Suprapubic skin (tissue), 4 donors: ENCODE results near the gene TBRG1. TPM values are rescaled to one million over a fixed set of nuclear protein-coding genes. Genes with fewer than 3 reads are reported as not detected.

Experiments
- DNase-seq, 2 donors: peaks; one replicate each; pipeline ENCODE4 v3.0.0-alpha.2; 2019; ENCODE audit warnings: low spot score in 2 of 2
- H3K27ac ChIP-seq: fragments of 200-600 bp; sonication (generic); one replicate; pipeline ENCODE4 v1.5.1; 2019
- H3K27me3 ChIP-seq: fragments of 200-600 bp; sonication (generic); one replicate; pipeline ENCODE4 v1.5.1; 2019
- H3K36me3 ChIP-seq: fragments of 200-600 bp; sonication (generic); one replicate; pipeline ENCODE4 v1.5.1; 2019
- H3K4me1 ChIP-seq: fragments of 200-600 bp; sonication (generic); one replicate; pipeline ENCODE4 v1.5.1; 2019
- H3K4me3 ChIP-seq: fragments of 200-600 bp; sonication (generic); one replicate; pipeline ENCODE4 v1.5.1; 2019; ENCODE audit warnings: mild to moderate bottlenecking
- H3K9me3 ChIP-seq: fragments of 200-600 bp; sonication (generic); one replicate; pipeline ENCODE4 v1.5.1; 2019
- CTCF ChIP-seq, 2 donors: fragments of 200-600 bp in 1 of 2; fragments of 450-650 bp in 1 of 2; sonication (generic) in 1 of 2; IDR thresholded peaks; one replicate each; pipeline ENCODE4 v1.5.1; 2016 to 2019; ENCODE audit warnings: antibody characterized with exemption in 2 of 2, mild to moderate bottlenecking in 1 of 2, moderate library complexity in 1 of 2
- EP300 ChIP-seq: sonication (generic); formaldehyde crosslinking; IDR thresholded peaks from one replicate; pipeline ENCODE4 v1.6.1; 2017; ENCODE audit warnings: antibody characterized with exemption
- POLR2A ChIP-seq, 2 donors: fragments of 450-650 bp; IDR thresholded peaks; one replicate each; pipeline ENCODE4 v1.6.1; 2017; ENCODE audit warnings: antibody characterized with exemption in 2 of 2, mild to moderate bottlenecking in 2 of 2, moderate library complexity in 2 of 2
- POLR2AphosphoS5 ChIP-seq, 3 donors: sonication (generic); formaldehyde crosslinking; IDR thresholded peaks; one replicate each; pipeline ENCODE4 v1.6.1; 2017; ENCODE audit warnings: antibody characterized with exemption in 3 of 3
- WGBS: methylation state at CpG from one replicate; pipeline ENCODE4 v1.1.5; 2018; 5-methylcytosine and 5-hydroxymethylcytosine counted together
- total RNA-seq, 4 donors: library from RNA; depleted of rRNA; stranded (reverse); fragments of >200 nt; gene quantifications; one replicate each; pipeline ENCODE4 v1.1.0, GENCODE V29; 2016

Gene TBRG1
- total RNA-seq, 4 donors from 2014 or later, result 25.9 to 48.8 (median 32.8) TPM

- Histone ChIP-seq H3K9me3 (no peaks in the 10 kb centered on the region), H3K36me3 (no peaks in the 10 kb centered on the region), H3K4me3 (no peak overlapping the region), H3K27ac (no peak overlapping the region), H3K4me1 (no peaks in the 10 kb centered on the region), H3K27me3 (peaks cover 10% of the 10 kb centered on the region)
- TF ChIP-seq CTCF (IDR thresholded peaks at IDR 0.05) (no peak), POLR2AphosphoS5 (IDR thresholded peaks at IDR 0.05) (no peak), EP300 (no peak), POLR2A (IDR thresholded peaks at IDR 0.05) (no peak)
- no peak for DNase-seq
- 88% methylated on average over 8 of the region's 8 CpGs for WGBS
Measured at GRCh38 chr11:124583781-124584180, 38.9 kb upstream of the TBRG1 start.

- Histone ChIP-seq H3K4me1 (no peaks in the 10 kb centered on the region), H3K9me3 (no peaks in the 10 kb centered on the region), H3K4me3 (no peak overlapping the region), H3K27ac (no peak overlapping the region), H3K36me3 (no peaks in the 10 kb centered on the region), H3K27me3 (peaks cover 10% of the 10 kb centered on the region)
- 70% methylated on average over 4 of the region's 4 CpGs for WGBS
- no peak for DNase-seq
- TF ChIP-seq POLR2AphosphoS5 (IDR thresholded peaks at IDR 0.05) (no peak), POLR2A (IDR thresholded peaks at IDR 0.05) (no peak), EP300 (no peak), CTCF (IDR thresholded peaks at IDR 0.05) (no peak)
Measured at GRCh38 chr11:124584681-124585372, 37.8 kb upstream of the TBRG1 start.

GRCh38 chr11:124586238-124586860, 36.3 kb upstream of the TBRG1 start:
- no peak overlapping the region for H3K4me3 ChIP-seq
- 45% methylated on average over 3 of the region's 3 CpGs for WGBS
- no peaks in the 10 kb centered on the region for H3K36me3 ChIP-seq
- no peaks in the 10 kb centered on the region for H3K4me1 ChIP-seq
- H3K9me3 ChIP-seq, result no peaks in the 10 kb centered on the region
- no peak for TF ChIP-seq POLR2AphosphoS5 (IDR thresholded peaks at IDR 0.05)
- TF ChIP-seq EP300, result no peak
- TF ChIP-seq CTCF (IDR thresholded peaks at IDR 0.05), result peak; percentile 24 to 49
- H3K27me3 ChIP-seq, result peaks cover 10% of the 10 kb centered on the region
- no peak overlapping the region for H3K27ac ChIP-seq
- no peak for DNase-seq

GRCh38 chr11:124591430-124591829, 31.2 kb upstream of the TBRG1 start:
- Histone ChIP-seq H3K4me3 (no peak overlapping the region), H3K4me1 (no peaks in the 10 kb centered on the region), H3K27ac (no peak overlapping the region), H3K27me3 (peaks cover 18% of the 10 kb centered on the region), H3K36me3 (no peaks in the 10 kb centered on the region), H3K9me3 (no peaks in the 10 kb centered on the region)
- no peak for TF ChIP-seq EP300
- 79% methylated on average over 2 of the region's 2 CpGs for WGBS
- no peak for DNase-seq

- WGBS, result 88% methylated on average over 6 of the region's 6 CpGs
- H3K9me3 ChIP-seq, result no peaks in the 10 kb centered on the region
- TF ChIP-seq CTCF (IDR thresholded peaks at IDR 0.05), result no peak
- no peak for TF ChIP-seq POLR2A (IDR thresholded peaks at IDR 0.05)
- no peak for TF ChIP-seq EP300
- no peak for TF ChIP-seq POLR2AphosphoS5 (IDR thresholded peaks at IDR 0.05)
- no peaks in the 10 kb centered on the region for H3K4me1 ChIP-seq
- H3K4me3 ChIP-seq, result no peak overlapping the region
- no peaks in the 10 kb centered on the region for H3K36me3 ChIP-seq
- H3K27ac ChIP-seq, result no peak overlapping the region
- peaks cover 17% of the 10 kb centered on the region for H3K27me3 ChIP-seq
- no peak for DNase-seq
Measured at GRCh38 chr11:124592627-124593026, 30.0 kb upstream of the TBRG1 start.
